Adipose tissue (tissue), 3 donors: ENCODE measurements around the gene DAP. TPM values are rescaled to one million over a fixed set of nuclear protein-coding genes. Genes with fewer than 3 reads are reported as not detected.
"Not testable (repeated sequence)": the region's sequence is repeated elsewhere in the genome, so short reads cannot be mapped to it uniquely, and the experiment has no call there.

ENCODE experiments used
- H3K27ac ChIP-seq: one replicate; pipeline ENCODE4 v1.5.1; 2013; ENCODE audit warnings: low read depth, low read length
- WGBS, 3 donors: extraction: QIAGEN DNeasy Blood & Tissue Kit; methylation state at CpG; one replicate each; pipeline ENCODE4 v1.1.7; 2013; 5-methylcytosine and 5-hydroxymethylcytosine counted together
- polyA plus RNA-seq, 3 donors: library from polyadenylated mRNA; stranded (reverse); fragments of 200-250 nt; gene quantifications; one replicate each; pipeline ENCODE4 v1.2.3, GENCODE V29; 2013
- donor health status: healthy with polysubstance abuse.
- donor health status: Bipolar disorder and iron deficiency.
- donor health status: healthy.

Gene DAP, protein sequence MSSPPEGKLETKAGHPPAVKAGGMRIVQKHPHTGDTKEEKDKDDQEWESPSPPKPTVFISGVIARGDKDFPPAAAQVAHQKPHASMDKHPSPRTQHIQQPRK
- polyA plus RNA-seq: 100 to 1,000 TPM in 2 of 3 donors, 10 to 100 TPM in 1; 46.9 to 132 (median 102) TPM

DNA sequence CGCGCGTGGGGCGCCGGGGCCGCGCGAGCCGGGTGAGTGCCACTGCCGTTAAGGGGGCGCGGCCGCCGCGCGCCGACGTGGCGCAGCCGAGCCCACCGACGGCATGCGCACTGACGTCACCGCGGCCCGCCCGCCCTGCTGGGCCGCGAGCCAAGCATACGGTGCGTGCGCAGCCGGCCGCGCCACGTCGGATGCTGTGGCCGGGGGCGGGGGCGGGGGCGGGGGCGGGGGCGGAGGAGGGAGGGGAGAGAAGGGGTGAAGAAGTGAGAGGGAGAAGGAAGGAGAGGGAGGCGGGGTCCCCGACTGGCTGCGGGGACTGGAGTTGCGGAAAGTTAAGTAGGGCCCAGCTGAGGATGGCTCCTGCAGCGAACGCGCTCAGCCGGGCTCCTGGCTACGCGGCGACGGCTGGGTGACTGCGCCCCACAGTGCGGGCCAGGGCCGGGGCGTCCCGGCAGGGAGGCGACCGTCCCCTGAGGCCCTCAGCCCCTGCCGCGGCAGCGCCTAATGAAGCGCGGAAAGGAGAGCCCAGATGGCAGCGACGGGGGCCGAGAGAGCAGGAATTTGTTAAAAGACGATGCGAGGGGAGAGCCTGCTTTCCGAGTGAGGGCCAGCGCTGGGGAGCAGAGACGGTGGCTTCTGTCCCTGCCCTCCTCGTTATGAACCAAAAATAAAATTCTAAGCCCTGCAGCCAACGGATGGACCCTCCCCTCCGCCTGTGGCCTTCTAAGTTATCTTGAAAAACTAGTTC lies at the start of gene DAP:
DAP (minus strand) TSS at position 50 of the 748 bp plus-strand sequence. CDS start 166 bp downstream, outside the sequence.
- peak within 1 kb of the TSS; percentile 58 for H3K27ac ChIP-seq
- WGBS, 3 donors: 0 to 1% (median 1%) methylated on average over 53 to 73 of the region's 79 CpGs

GRCh38 chr5:10808347-10809226 lies 47.6 kb upstream of the DAP start:
- WGBS, 3 donors: 51 to 62% (median 53%) methylated on average over 3 of the region's 3 CpGs
- no peak overlapping the region for H3K27ac ChIP-seq

DNA sequence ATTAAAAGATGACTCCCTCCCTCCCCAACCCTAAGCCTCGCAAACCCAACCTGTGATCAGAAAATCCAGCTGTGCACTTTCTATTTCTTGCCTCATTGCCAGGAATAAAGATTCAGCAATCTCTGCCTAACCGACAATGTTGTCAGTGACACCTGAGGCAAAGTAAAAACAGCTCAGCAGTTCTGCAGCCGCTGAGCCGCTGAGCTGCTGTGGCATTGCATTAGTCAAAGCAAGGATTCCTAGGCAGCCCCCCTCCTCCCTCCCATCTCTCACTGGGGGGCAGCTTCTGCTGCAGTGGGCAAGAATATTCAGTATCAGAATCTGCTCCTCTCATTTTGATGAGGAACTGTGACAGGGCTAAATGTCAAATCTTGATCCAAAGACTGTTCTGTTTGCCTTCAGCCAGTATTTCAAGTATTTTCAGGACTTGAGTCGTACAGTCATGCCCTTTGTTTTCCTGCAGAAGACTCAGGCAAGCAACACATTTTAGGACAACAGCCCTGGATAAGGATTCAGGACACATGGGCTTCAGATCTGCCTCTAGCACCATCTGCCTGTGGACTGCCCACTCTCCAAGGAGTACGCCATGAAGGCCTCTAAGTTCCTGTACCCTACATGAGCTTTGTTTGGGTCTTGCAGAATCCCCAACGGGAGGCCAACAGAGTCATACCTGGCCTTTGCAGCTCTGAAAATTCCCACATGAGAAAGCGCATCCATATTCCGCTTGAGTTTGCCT lies 41.1 kb upstream of the DAP start:
- H3K27ac ChIP-seq: no peak overlapping the region
- 73 to 77% (median 77%) methylated on average over 9 of the region's 9 CpGs for WGBS, 3 donors

DNA sequence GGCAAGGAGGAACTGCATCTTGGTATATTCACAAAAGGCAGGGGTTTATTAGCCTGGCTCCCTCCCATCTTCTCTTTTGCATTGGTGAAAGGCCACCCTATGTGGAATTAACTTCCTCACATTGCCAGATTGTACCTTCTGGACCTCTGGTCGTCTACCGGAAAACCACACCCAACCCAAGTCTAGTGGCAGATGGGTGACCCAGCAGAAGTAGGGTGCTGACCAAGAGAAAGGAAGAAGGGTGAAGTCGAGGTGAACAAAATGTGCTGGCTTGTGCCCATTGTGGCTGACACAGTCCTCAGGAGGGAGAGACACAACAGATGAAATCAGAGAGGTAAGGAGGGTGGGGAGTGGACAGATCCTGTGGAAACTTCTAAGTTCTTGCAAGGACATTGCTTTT lies 39.8 kb upstream of the DAP start:
- 69 to 80% (median 76%) methylated on average over 3 of the region's 3 CpGs for WGBS, 3 donors
- no peak overlapping the region for H3K27ac ChIP-seq

DNA sequence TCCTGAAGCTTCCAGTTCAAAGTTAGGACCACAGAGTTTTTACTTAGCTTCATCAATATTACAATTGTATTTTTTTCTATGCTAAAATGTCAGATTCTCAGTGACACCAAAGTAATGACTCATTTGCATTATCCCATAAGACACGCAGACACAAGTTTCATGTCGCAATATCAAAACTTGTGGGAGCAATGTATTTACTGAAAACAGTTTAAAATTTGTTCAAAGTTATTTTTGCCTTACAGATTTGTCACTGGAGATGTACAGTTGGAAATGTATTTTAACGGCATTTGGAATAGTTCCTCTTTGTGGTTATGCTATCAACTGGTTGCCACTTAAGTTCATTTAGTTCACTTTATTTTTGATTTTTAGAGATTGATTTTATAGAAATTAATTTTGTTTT lies 36.2 kb upstream of the DAP start:
- H3K27ac ChIP-seq: no peak overlapping the region
- 42 to 59% (median 42%) methylated on average over 3 of the region's 3 CpGs for WGBS, 3 donors

DNA sequence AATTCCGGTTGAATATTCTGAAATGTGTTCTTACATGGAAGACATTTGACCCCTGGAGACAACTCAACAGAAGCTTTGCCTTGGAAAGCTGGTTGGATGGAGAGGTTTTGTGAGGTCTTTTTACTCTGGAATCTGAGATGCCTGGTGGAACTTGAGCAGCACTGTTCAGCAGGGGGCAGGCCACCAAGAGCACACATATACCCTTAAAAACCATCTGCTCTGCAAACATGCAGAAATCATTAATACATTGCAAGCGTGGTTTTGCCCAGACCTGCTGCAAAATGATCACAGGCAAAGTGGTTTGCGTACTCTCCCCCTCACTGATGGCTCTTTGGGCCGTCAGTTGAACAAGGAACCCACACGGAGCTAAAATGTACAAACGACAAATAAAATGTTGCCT lies 32.8 kb upstream of the DAP start:
- H3K27ac ChIP-seq: no peak overlapping the region
- 62 to 79% (median 75%) methylated on average over 6 of the region's 6 CpGs for WGBS, 3 donors

GRCh38 chr5:10792336-10792735 lies 31.3 kb upstream of the DAP start:
- WGBS, 3 donors: 43 to 67% (median 48%) methylated on average over 1 of the region's 1 CpG
- no peak overlapping the region for H3K27ac ChIP-seq

DNA sequence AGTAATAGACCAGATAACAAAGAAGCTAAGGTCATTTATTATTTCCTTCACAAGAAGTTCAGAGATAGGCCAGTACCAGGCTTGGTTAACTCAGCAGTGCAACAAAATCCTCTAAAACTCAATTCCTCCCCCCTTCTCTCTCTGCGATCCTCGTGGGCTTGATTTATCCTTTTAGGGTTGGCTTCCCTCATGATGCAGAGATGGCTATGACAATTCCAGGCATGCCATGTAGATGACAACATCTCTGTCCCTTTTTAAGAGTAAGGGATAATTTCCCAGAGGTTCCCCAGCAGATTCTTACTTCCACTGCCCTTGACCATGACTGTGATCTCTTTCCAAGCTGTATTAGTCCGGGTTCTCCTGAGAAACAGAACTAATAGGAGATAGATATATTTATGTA lies 28.7 kb upstream of the DAP start:
- no peak overlapping the region for H3K27ac ChIP-seq
- 67 to 80% (median 68%) methylated on average over 3 of the region's 3 CpGs for WGBS, 3 donors

DNA sequence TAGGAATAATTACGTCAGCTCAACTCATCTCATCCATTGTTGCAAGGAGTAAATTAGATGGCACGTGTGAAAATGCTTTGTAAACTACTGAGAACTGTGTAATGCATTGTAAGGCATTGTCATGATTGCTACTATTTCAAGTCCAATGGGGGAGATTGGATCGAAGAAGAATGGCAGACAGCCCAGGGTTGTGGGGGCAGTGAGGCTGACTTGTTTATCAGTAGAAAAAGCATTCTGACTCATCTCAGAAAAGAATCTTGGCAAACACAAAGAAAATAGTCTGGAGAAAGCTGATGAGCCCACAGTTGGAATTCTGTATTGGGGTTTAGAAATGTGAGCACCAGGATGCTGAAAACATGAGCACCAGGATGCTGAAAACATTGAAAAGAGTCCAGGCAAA lies 28.0 kb upstream of the DAP start:
- no peak overlapping the region for H3K27ac ChIP-seq
- WGBS, 3 donors: 50 to 71% (median 54%) methylated on average over 3 of the region's 3 CpGs

- 91 to 92% (median 91%) methylated on average over 5 of the region's 5 CpGs for WGBS, 3 donors
- no peak overlapping the region for H3K27ac ChIP-seq
Observed at GRCh38 chr5:10788358-10788757, 27.3 kb upstream of the DAP start.

DNA sequence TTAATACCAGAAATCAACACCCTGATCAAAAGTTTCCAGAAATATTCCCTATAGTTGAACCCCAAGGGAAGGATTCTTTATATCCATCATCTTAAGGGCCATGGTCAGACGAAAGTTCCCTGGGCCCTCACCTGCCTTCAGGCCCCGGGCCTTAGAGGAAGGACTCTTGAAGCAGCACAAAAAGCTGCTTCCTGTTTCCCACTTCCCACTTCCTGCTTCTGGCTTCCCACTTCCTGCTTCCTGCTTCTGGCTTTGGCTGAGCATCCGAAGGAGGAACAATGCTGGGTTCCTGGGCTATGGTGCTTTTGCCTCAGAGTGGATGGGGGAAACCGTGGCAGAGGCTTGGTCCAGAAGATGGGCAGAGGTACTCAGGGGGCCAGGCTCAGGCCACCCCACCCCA lies 25.8 kb upstream of the DAP start:
- no peak overlapping the region for H3K27ac ChIP-seq
- 58 to 77% (median 61%) methylated on average over 4 of the region's 4 CpGs for WGBS, 3 donors

DNA sequence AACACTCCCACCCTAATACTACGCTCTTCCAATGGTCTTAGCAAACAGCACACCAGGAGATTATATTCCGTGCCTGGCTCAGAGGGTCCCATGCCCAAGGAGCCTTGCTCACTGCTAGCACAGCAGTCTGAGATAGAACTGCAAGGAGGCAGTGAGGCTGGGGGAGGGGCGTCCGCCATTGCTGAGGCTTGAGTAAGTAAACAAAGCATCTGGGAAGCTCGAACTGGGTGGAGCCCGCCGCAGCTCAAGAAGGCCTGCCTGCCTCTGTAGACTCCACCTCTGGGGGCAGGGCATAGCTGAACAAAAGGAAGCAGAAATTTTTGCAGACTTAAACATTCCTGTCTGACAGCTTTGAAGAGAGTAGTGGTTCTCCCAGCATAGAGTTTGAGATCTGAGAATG lies 19.2 kb upstream of the DAP start:
- WGBS, 3 donors: 87 to 94% (median 92%) methylated on average over 5 to 7 of the region's 7 CpGs
- not testable (repeated sequence) for H3K27ac ChIP-seq

GRCh38 chr5:10779592-10779991 lies 18.6 kb upstream of the DAP start:
- no peak overlapping the region for H3K27ac ChIP-seq

- H3K27ac ChIP-seq: no peak overlapping the region
- WGBS, 3 donors: 58 to 72% (median 59%) methylated on average over 2 of the region's 2 CpGs
Observed at GRCh38 chr5:10778179-10778910, 17.3 kb upstream of the DAP start.

DNA sequence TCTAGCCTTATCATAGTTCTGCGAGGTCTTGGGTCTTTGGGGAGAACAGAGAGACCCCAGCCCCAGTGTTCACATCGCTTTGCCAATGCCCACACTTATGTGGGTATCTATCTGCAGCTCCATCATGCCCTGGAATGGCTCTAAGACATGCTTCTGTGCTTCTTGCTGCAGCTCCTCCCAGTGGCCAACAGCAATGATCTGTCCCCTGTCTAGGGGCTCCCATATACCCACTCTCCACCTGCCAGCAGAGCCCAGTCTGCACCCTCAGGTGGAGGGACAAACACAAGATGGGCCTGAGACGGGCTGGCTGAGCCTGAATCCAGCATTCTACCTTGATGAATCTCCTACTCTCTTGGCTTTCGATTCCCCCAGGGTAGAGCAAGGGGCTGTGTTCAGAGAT lies 14.6 kb upstream of the DAP start:
- 56 to 80% (median 73%) methylated on average over 4 of the region's 4 CpGs for WGBS, 3 donors
- H3K27ac ChIP-seq: no peak overlapping the region

GRCh38 chr5:10772901-10773585 lies 12.0 kb upstream of the DAP start:
- 88 to 91% (median 90%) methylated on average over 7 of the region's 7 CpGs for WGBS, 3 donors
- no peak overlapping the region for H3K27ac ChIP-seq

DNA sequence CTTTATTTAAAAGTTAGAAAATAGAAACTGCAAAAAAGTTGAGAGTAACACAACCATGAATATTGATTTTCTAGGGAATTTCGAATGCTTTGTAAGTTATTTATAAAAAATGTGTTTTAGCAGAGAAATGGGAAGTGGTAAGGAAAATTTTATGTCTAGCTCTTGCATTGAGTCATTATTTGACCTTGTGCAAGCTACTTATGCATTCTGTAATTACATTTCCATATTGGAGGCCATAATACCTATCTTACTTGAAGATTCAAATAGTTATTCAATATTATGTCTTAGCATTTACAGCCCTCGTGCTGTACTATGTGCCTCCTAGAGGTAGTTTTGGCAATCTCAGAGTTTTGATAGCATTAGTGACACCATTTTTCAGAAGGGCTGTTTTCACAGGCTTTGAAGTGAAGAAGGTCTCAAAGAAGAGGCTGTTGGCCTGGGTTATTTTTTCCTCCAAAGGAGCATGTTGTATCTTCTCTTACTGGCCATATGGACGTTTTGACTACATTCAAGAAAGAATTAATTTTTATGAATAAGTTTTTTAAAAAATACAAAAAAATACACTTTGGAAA lies 7.4 kb upstream of the DAP start:
- WGBS, 3 donors: 54 to 78% (median 66%) methylated on average over 3 of the region's 3 CpGs
- no peak overlapping the region for H3K27ac ChIP-seq
